ENCODE measurements around the gene C1RL.

C1RL gene

DNA sequence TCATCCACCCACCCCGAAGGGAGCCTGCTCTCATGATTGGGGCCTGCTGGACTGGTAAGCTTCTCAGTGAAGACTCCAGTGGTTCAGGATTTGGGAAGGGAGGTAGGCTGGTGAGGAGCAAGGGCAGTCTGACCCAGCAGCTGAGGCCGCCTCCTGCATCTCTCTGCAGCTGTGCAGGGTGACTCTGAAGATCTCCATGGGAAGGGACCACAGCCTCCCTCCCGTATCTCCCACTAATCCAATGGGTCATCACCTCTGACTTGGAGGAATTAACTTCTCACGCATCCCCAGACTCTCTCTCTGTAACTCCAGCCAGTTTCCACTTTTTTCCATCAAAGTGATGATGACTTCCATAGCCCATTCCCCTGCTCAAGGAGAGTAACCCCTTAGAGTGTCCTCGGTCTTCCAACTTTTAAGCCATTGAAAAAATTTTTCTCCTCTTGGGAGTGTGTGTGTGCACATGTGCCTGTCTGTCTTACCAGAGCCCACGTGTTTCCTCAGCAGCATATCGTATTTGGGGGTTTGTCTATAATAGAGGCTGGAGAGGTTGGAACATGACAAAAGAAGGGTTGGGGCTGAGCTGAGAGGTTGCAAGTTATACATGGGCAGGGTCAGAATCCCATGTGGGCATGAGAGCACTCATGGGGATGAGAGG lies 32.5 kb upstream of the C1RL start:
- no peak for DNase-seq
- no peaks in the 10 kb centered on the region for H3K9me3 ChIP-seq
- no peaks in the 10 kb centered on the region for H3K36me3 ChIP-seq
- H3K4me3 ChIP-seq (ENCODE audit: low read depth, low read length), result no peak overlapping the region
- TF ChIP-seq, protein P1, sequence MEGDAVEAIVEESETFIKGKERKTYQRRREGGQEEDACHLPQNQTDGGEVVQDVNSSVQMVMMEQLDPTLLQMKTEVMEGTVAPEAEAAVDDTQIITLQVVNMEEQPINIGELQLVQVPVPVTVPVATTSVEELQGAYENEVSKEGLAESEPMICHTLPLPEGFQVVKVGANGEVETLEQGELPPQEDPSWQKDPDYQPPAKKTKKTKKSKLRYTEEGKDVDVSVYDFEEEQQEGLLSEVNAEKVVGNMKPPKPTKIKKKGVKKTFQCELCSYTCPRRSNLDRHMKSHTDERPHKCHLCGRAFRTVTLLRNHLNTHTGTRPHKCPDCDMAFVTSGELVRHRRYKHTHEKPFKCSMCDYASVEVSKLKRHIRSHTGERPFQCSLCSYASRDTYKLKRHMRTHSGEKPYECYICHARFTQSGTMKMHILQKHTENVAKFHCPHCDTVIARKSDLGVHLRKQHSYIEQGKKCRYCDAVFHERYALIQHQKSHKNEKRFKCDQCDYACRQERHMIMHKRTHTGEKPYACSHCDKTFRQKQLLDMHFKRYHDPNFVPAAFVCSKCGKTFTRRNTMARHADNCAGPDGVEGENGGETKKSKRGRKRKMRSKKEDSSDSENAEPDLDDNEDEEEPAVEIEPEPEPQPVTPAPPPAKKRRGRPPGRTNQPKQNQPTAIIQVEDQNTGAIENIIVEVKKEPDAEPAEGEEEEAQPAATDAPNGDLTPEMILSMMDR (IDR thresholded peaks at IDR 0.05; ENCODE audit: low read depth, low read length), result no peak
- peaks cover under 1% of the 10 kb centered on the region for H3K4me1 ChIP-seq
- H3K27me3 ChIP-seq, result no peaks in the 10 kb centered on the region

DNA sequence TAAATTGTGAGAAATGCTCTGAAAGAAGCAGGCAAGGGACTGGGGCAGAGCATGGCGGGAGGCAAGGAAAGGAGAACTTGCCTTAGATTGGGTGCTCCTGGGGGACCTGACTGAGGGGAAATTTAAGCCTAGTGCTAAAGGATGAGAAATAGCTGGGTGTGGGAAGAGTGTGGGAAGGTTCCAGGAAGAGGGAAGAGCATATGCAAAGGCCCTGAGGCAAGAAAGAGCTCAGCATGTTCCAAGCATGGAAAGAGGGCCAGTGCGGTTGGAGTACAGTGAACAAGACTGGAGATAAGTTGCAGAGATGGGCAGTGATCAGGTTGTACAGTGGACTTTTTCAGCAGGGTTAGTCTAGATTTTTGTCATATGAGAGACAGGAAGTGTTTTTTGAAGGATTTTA lies 30.2 kb upstream of the C1RL start:
- TF ChIP-seq, protein P1 (IDR thresholded peaks at IDR 0.05; ENCODE audit: low read depth, low read length), result no peak
- no peak overlapping the region for H3K4me3 ChIP-seq (ENCODE audit: low read depth, low read length)
- H3K4me1 ChIP-seq, result no peaks in the 10 kb centered on the region
- no peak for DNase-seq
- no peaks in the 10 kb centered on the region for H3K27me3 ChIP-seq
- no peaks in the 10 kb centered on the region for H3K9me3 ChIP-seq
- H3K36me3 ChIP-seq, result no peaks in the 10 kb centered on the region

DNA sequence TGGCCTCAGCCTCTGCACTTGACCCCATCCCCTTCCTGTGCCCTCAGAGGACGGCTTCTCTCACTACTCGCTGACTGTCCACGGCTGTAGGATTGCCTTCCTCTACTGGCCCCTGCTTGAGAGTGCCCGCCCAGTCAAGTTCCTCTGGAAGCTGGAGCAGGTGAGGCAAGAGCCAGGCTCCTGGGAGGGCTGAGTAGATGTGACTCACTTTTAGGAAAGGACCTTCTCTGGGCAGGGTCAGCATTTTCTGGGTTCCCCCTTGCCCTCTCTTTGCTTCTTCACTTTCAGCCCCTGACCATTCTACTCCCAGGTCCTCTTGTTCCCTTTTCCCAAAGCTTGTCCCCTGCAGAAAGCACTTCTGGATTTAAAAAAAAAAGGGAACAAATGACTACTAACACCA lies 28.9 kb upstream of the C1RL start:
- TF ChIP-seq, protein P1 (IDR thresholded peaks at IDR 0.05; ENCODE audit: low read depth, low read length), result no peak
- Histone ChIP-seq H3K4me3 (ENCODE audit: low read depth, low read length) (no peak overlapping the region), H3K4me1 (no peaks in the 10 kb centered on the region), H3K9me3 (no peaks in the 10 kb centered on the region), H3K27me3 (no peaks in the 10 kb centered on the region), H3K36me3 (no peaks in the 10 kb centered on the region)
- no peak for DNase-seq

DNA sequence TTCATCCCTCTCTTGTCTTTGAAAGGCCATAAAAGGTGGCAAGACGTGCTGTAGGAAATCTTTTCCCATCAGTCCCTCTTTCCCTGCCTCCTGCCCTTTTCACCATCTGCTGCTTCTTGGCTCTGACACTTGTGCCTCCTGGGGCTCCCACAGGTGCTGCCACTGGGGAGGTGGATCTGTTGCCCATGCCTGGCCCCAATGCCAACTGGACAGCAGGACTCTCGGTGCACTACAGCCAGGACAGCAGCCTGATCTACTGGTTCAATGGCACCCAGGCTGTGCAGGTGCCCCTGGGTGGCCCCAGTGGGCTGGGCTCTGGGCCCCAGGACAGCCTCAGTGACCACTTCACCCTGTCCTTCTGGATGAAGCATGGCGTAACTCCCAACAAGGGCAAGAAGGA lies 27.7 kb upstream of the C1RL start:
- Histone ChIP-seq H3K36me3 (no peaks in the 10 kb centered on the region), H3K27me3 (no peaks in the 10 kb centered on the region)
- TF ChIP-seq, protein P1 (IDR thresholded peaks at IDR 0.05; ENCODE audit: low read depth, low read length), result no peak

DNA sequence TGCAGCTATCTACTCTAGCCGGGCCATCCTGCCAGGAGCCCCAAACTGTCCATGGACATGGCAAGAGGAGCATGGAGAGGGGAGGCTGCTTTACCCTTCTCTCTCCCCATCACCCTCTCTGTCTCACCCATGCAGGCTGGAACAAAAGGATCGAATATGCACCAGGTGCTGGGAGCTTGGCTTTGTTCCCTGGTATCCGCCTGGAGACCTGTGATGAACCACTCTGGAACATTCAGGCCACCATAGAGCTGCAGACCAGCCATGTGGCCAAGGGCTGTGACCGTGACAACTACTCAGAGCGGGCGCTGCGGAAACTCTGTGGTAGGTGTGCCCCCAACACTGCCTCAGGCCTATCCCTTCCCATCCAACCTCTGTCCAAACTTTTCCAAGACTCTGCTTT lies 27.1 kb upstream of the C1RL start:
- no peaks in the 10 kb centered on the region for H3K9me3 ChIP-seq
- no peaks in the 10 kb centered on the region for H3K36me3 ChIP-seq
- TF ChIP-seq, protein P1 (IDR thresholded peaks at IDR 0.05; ENCODE audit: low read depth, low read length), result no peak
- H3K4me3 ChIP-seq (ENCODE audit: low read depth, low read length), result no peak overlapping the region
- H3K27me3 ChIP-seq, result no peaks in the 10 kb centered on the region
- H3K4me1 ChIP-seq, result no peaks in the 10 kb centered on the region
- no peak for DNase-seq

More for the DNA sequence above, 27.7 kb upstream of the C1RL start:
- Histone ChIP-seq H3K9me3 (no peaks in the 10 kb centered on the region), H3K4me3 (ENCODE audit: low read depth, low read length) (no peak overlapping the region), H3K4me1 (no peaks in the 10 kb centered on the region)
- no peak for DNase-seq

DNA sequence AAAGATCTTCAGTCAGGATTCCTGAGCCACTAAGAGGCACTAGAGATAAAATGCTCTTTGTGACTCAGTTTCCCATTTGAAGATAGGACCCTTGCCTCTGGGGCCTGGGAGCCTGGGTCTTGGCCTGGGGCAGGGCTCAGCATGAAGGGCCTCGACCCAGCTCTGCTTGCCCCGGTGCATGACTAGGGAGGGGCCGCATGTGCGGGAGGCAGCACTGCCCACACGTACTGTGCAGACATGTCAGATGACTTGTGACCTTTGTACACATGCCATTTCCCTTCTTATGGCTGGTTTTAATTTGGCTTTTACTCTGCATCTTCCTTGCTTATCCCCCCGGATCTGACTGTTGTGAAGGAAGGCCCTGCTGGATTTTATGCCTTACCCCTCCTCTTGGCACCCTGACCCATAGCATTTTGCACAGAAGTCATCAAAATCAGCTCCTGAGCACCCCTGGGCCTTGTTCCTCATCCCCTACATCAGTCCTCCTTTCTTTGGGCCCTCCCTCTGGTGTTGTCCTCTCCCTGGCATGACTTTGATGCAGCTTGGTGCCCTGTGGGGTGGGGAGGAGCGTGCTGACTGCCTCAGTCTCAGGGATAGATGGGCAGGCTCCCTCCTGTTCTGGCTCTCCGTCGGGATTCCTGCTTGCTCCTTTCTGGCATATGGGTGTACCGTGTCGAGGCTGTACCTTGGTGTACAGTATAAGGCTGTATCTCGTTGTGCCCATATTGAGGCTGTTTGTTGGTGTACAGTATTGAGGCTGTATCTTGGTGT lies 25.6 kb upstream of the C1RL start:
- Histone ChIP-seq H3K36me3 (no peaks in the 10 kb centered on the region), H3K9me3 (no peaks in the 10 kb centered on the region), H3K27me3 (no peaks in the 10 kb centered on the region), H3K4me1 (no peaks in the 10 kb centered on the region), H3K4me3 (ENCODE audit: low read depth, low read length) (no peak overlapping the region)
- DNase-seq, result no peak
- TF ChIP-seq, protein P1 (IDR thresholded peaks at IDR 0.05; ENCODE audit: low read depth, low read length), result no peak
